Middle frontal gyrus (tissue), 1 donor: ENCODE results near the gene SPACDR.

Source experiments
- DNase-seq: peaks from one replicate; pipeline ENCODE4 v3.0.0-alpha.2; 2015; ENCODE audit warnings: low spot score; ENCODE audit errors: extremely low spot score

Gene SPACDR

GRCh38 chr7:100485471-100485876, 21.4 kb upstream of the SPACDR start:
- DNase-seq = no peak

- no peak for DNase-seq
Measured at GRCh38 chr7:100484673-100485045, 20.6 kb upstream of the SPACDR start.

- no peak for DNase-seq
Measured at GRCh38 chr7:100483722-100484672, 19.9 kb upstream of the SPACDR start, which contains the start of gene NYAP1. Gene NYAP1 (plus strand): TSS chr7:100483927. CDS start chr7:100485312, 1,385 bp downstream.

- DNase-seq = peak; percentile 19
Measured at GRCh38 chr7:100483090-100483721, 19.1 kb upstream of the SPACDR start.

- DNase-seq = no peak
Measured at GRCh38 chr7:100482728-100483089, 18.6 kb upstream of the SPACDR start.

GRCh38 chr7:100481466-100481865, 17.4 kb upstream of the SPACDR start:
- DNase-seq = no peak

- DNase-seq = peak; percentile 72
Measured at GRCh38 chr7:100478958-100479660, 15.0 kb upstream of the SPACDR start, which contains the start of gene TSC22D4. Gene TSC22D4 (minus strand): TSS chr7:100479214. CDS start chr7:100478038, 1,176 bp downstream.

GRCh38 chr7:100477871-100478267, 13.8 kb upstream of the SPACDR start:
- DNase-seq = no peak

- DNase-seq = no peak
Measured at GRCh38 chr7:100476903-100477870, 13.1 kb upstream of the SPACDR start.

- DNase-seq = no peak
Measured at GRCh38 chr7:100476101-100476780, 12.2 kb upstream of the SPACDR start.

- DNase-seq = no peak
Measured at GRCh38 chr7:100475549-100475948, 11.5 kb upstream of the SPACDR start.

- DNase-seq = no peak
Measured at GRCh38 chr7:100472854-100473499, 8.9 kb upstream of the SPACDR start.

- DNase-seq = no peak
Measured at GRCh38 chr7:100472121-100472851, 8.2 kb upstream of the SPACDR start.

- no peak for DNase-seq
Measured at GRCh38 chr7:100471021-100471420, 7.0 kb upstream of the SPACDR start.

- DNase-seq = peak; percentile 67
Measured at GRCh38 chr7:100469227-100470044, 5.4 kb upstream of the SPACDR start.

GRCh38 chr7:100467638-100468373, 3.7 kb upstream of the SPACDR start:
- DNase-seq = peak; percentile 82
